Naive B cell (primary cell): Measurements from ENCODE around the gene MUC13. TPM values are rescaled to one million over a fixed set of nuclear protein-coding genes. Genes with fewer than 3 reads are reported as not detected.
A peak's percentile ranks its signal among the peaks of the same experiment; 100 is the strongest.

Experiments
- ATAC-seq, 2 donors: fragments of 150-1000 bp; cut with Tn5 transposase; 2 replicates each; pipeline ENCODE4 v1.10.0; 2021; ENCODE audit warnings: low read depth in 2 of 2, mild to moderate bottlenecking in 2 of 2, moderate library complexity in 2 of 2
- DNase-seq: peaks from one replicate; pipeline ENCODE4 v3.0.0; 2022
- H3K27ac Mint-ChIP-seq, 6 donors: one replicate each; pipeline ENCODE4 v1.8.0; 2020 to 2022; ENCODE audit warnings: mild to moderate bottlenecking in 6 of 6, mixed read lengths in 6 of 6, moderate library complexity in 5 of 6, inconsistent platforms in 2 of 6
- H3K27me3 Mint-ChIP-seq, 3 donors: one replicate each; pipeline ENCODE4 v1.8.0; 2021 to 2022; ENCODE audit warnings: mixed read lengths in 3 of 3, mild to moderate bottlenecking in 1 of 3
- H3K36me3 Mint-ChIP-seq, 2 donors: one replicate each; pipeline ENCODE4 v1.8.0; 2020 to 2022; ENCODE audit warnings: mixed read lengths in 2 of 2, inconsistent platforms in 1 of 2, mild to moderate bottlenecking in 1 of 2
- H3K4me1 Mint-ChIP-seq, 3 donors: one replicate each; pipeline ENCODE4 v1.8.0; 2020 to 2022; ENCODE audit warnings: mixed read lengths in 3 of 3, inconsistent platforms in 1 of 3, mild to moderate bottlenecking in 1 of 3, moderate library complexity in 1 of 3
- H3K4me3 Mint-ChIP-seq, 8 donors: one replicate each; pipeline ENCODE4 v1.8.0; 2020 to 2022; ENCODE audit warnings: mild to moderate bottlenecking in 8 of 8, mixed read lengths in 8 of 8, moderate library complexity in 8 of 8, inconsistent platforms in 2 of 8
- H3K9me3 Mint-ChIP-seq, 7 donors: one replicate each; pipeline ENCODE4 v1.8.0; 2020 to 2022; ENCODE audit warnings: mixed read lengths in 7 of 7, mild to moderate bottlenecking in 5 of 7, inconsistent platforms in 2 of 7, moderate library complexity in 1 of 7
- polyA plus RNA-seq, 6 donors: library from polyadenylated mRNA; unstranded; fragments of 300-500 nt; fragmentation: Illumina TruSeq; gene quantifications; one replicate each; pipeline ENCODE4 v1.2.3, GENCODE V29; 2021; ENCODE audit warnings: low read depth in 6 of 6

MUC13 gene
- polyA plus RNA-seq, 6 donors from 2014 or later = not detected

- Mint-ChIP-seq H3K9me3 (peaks cover 0 to 2% (median 0%) of the 10 kb centered on the region in 7 donors), H3K36me3 (no peaks in the 10 kb centered on the region), H3K4me3 (peak overlapping the region; percentile 58 to 85 (median 72)), H3K4me1 (peaks cover 0 to 6% (median 4%) of the 10 kb centered on the region in 3 donors), H3K27ac (peak overlapping the region in 1 of 6 donors; percentile 53), H3K27me3 (peaks cover 50 to 84% (median 65%) of the 10 kb centered on the region in 3 donors)
- DNase-seq (no peak), ATAC-seq (no peak)
Measured at GRCh38 chr3:124885466-124886167, 48.9 kb downstream of the MUC13 start.

DNA sequence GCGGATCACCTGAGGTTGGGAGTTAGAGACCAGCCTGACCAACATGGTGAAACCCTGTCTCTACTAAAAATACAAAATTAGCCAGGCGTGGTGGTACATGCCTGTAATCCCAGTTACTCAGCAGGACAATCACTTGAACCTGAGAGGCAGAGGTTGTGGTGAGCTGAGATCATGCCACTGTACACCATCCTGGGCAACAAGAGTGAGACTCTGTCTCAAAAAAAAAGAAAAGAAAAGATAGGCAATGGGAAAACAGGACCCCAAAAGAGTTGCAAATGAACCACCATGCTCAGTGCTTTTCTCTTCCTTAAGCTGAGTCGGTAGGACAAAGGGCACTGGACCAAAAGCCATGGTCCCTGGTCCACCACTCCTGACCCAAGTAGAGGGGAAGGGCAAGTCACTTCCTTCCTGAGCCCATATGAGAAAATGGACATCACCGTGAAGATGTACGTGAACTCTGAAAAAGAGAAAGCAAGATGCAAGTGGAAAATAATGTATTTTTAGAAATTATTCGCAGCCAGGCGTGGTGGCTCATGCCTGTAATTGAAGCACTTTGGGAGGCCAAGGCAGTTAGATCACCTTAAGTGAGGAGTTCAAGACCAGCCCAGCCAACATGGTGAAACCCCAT lies 50.0 kb downstream of the MUC13 start:
- H3K4me3 Mint-ChIP-seq = peak overlapping the region in 6 of 8 donors; percentile 12 to 74 (median 38)
- ATAC-seq (no peak), DNase-seq (no peak)
- peaks cover 0 to 6% (median 4%) of the 10 kb centered on the region in 3 donors for H3K4me1 Mint-ChIP-seq
- H3K27ac Mint-ChIP-seq = no peak overlapping the region
- no peaks in the 10 kb centered on the region for H3K36me3 Mint-ChIP-seq
- peaks cover 0 to 2% (median 0%) of the 10 kb centered on the region in 7 donors for H3K9me3 Mint-ChIP-seq
- H3K27me3 Mint-ChIP-seq = peaks cover 56 to 81% (median 59%) of the 10 kb centered on the region in 3 donors

DNA sequence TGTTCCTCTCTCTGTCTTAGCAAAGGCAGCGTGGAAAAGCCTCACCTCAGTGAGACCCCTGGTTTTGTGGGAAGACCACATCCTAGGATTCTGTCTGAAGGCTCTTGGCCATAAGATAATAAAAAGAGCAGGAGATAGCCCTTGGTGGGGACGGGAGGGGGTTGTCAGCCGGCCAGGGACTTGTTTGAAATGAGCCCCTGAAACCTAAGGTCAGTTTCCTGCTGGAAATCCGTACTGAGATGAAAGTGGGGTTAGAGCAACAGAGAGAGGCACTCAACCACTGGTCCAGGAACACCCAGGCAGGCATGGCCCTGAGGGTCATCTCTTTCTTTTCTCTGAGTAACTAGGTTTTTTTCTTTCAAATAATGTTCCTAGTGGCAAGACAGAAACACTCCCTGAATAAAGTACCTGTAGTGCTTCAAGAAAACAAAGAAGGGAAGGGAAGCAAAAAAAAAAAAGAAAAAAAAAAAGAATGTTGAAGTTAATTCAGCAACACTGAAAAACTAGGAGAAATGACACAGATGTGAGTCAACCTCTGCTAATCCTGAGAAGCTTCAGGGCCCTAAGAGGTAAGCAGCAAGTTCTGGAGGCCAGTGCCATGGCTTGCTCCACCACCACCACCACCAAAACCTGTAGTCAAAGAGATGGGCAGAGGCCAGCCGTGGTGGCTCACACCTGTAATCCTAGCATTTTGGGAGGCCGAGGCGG lies 50.6 kb downstream of the MUC13 start:
- no peak for DNase-seq
- Mint-ChIP-seq H3K36me3 (no peaks in the 10 kb centered on the region), H3K4me3 (peak overlapping the region in 2 of 8 donors; percentile 16 to 74), H3K27me3 (peaks cover 55 to 81% (median 59%) of the 10 kb centered on the region in 3 donors), H3K9me3 (peaks cover 0 to 2% (median 0%) of the 10 kb centered on the region in 7 donors), H3K27ac (no peak overlapping the region), H3K4me1 (peaks cover 0 to 7% (median 6%) of the 10 kb centered on the region in 3 donors)
- no peak for ATAC-seq

GRCh38 chr3:124882816-124883747 lies 51.5 kb downstream of the MUC13 start:
- Mint-ChIP-seq H3K4me1 (peaks cover 0 to 7% (median 6%) of the 10 kb centered on the region in 3 donors), H3K27ac (no peak overlapping the region), H3K4me3 (peak overlapping the region in 1 of 8 donors; percentile 74), H3K9me3 (peaks cover 0 to 2% (median 0%) of the 10 kb centered on the region in 7 donors), H3K27me3 (peaks cover 52 to 77% (median 54%) of the 10 kb centered on the region in 3 donors), H3K36me3 (no peaks in the 10 kb centered on the region)
- DNase-seq (no peak), ATAC-seq (no peak)

DNA sequence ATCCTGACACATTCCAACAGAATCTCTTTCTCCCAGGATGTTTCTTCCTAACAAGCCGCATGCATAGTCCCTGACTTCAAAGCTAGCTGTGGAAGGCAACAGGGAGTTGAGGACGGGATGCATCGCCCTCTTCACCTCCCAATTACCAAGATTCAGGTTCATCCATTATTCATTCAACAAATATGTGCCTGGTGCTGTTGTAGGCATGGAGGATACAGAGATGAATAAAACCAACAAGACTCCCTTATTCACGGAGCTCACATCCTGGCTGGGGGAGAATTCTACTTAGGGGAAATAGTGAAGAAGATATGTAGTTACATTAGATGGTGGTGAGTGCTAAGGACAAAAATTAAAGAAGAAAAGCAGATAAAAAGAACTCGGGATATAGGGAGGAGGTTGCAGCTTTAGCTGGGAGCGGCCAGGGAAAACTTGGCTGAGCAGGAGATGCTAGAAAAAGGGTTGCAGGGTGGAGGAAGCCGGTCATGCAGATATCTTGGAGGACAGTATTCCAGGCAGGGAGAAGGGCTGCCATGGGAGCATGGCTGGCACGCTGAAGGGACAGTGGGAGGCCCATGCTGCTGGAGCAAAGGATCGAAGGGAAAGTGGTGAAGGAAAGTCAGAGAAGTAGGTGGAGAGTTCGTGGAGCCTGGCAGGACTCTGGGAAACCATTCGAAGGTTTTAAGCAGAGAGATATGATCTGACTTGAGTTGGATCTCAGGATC lies 52.4 kb downstream of the MUC13 start:
- Mint-ChIP-seq H3K27ac (no peak overlapping the region), H3K4me3 (peak overlapping the region in 1 of 8 donors; percentile 17), H3K27me3 (peaks cover 44 to 68% (median 53%) of the 10 kb centered on the region in 3 donors), H3K36me3 (no peaks in the 10 kb centered on the region), H3K9me3 (peaks cover 0 to 2% (median 0%) of the 10 kb centered on the region in 7 donors), H3K4me1 (peaks cover 0 to 7% (median 6%) of the 10 kb centered on the region in 3 donors)
- DNase-seq = no peak
- ATAC-seq = no peak

- Mint-ChIP-seq H3K36me3 (no peaks in the 10 kb centered on the region), H3K27ac (no peak overlapping the region), H3K4me3 (no peak overlapping the region), H3K27me3 (peaks cover 29 to 51% (median 44%) of the 10 kb centered on the region in 3 donors), H3K9me3 (peaks cover 0 to 2% (median 0%) of the 10 kb centered on the region in 7 donors), H3K4me1 (peaks cover 0 to 3% (median 0%) of the 10 kb centered on the region in 3 donors)
- ATAC-seq (no peak), DNase-seq (no peak)
Measured at GRCh38 chr3:124879337-124879680, 55.2 kb downstream of the MUC13 start.

GRCh38 chr3:124878561-124879336 lies 55.8 kb downstream of the MUC13 start:
- peaks cover 0 to 2% (median 0%) of the 10 kb centered on the region in 7 donors for H3K9me3 Mint-ChIP-seq
- H3K4me3 Mint-ChIP-seq = no peak overlapping the region
- peaks cover 23 to 46% (median 39%) of the 10 kb centered on the region in 3 donors for H3K27me3 Mint-ChIP-seq
- DNase-seq = no peak
- ATAC-seq = no peak
- peaks cover 0 to 3% (median 0%) of the 10 kb centered on the region in 3 donors for H3K4me1 Mint-ChIP-seq
- H3K36me3 Mint-ChIP-seq = no peaks in the 10 kb centered on the region
- H3K27ac Mint-ChIP-seq = peak overlapping the region in 1 of 6 donors; percentile 29

DNA sequence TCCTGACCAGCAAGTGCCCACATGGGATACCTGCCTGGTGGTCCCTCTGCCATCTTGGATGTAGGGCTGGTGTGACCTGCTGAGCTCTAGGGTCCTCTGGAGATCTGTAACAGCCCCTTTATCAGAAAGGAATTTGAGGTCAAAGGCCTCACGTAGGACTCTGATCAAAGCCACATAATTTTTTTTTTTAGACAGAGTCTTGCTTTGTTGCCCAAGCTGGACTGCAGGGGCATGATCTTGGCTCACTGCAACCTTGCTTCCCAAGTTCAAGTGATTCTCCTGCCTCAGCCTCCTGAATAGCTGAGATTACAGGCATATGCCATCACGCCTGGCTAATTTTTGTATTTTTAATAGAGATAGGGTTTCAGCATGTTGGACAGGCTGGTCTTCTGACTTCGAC lies 56.9 kb downstream of the MUC13 start:
- ATAC-seq (no peak), DNase-seq (no peak)

GRCh38 chr3:124876401-124876878 lies 58.1 kb downstream of the MUC13 start:
- no peaks in the 10 kb centered on the region for H3K36me3 Mint-ChIP-seq
- H3K9me3 Mint-ChIP-seq = no peaks in the 10 kb centered on the region
- no peak for DNase-seq
- peaks cover 0 to 3% (median 0%) of the 10 kb centered on the region in 3 donors for H3K4me1 Mint-ChIP-seq
- ATAC-seq = no peak
- H3K27me3 Mint-ChIP-seq = peaks cover 22 to 29% (median 23%) of the 10 kb centered on the region in 3 donors
- no peak overlapping the region for H3K4me3 Mint-ChIP-seq
- peak overlapping the region in 1 of 6 donors; percentile 64 for H3K27ac Mint-ChIP-seq

More for the DNA sequence above, 56.9 kb downstream of the MUC13 start:
- no peaks in the 10 kb centered on the region for H3K36me3 Mint-ChIP-seq
- H3K4me1 Mint-ChIP-seq = peaks cover 0 to 3% (median 0%) of the 10 kb centered on the region in 3 donors
- H3K4me3 Mint-ChIP-seq = no peak overlapping the region
- H3K9me3 Mint-ChIP-seq = peaks cover 0 to 2% (median 0%) of the 10 kb centered on the region in 7 donors
- no peak overlapping the region for H3K27ac Mint-ChIP-seq
- peaks cover 28 to 35% (median 32%) of the 10 kb centered on the region in 3 donors for H3K27me3 Mint-ChIP-seq

GRCh38 chr3:124873226-124873625 lies 61.3 kb downstream of the MUC13 start:
- no peak for ATAC-seq
- H3K36me3 Mint-ChIP-seq = no peaks in the 10 kb centered on the region

DNA sequence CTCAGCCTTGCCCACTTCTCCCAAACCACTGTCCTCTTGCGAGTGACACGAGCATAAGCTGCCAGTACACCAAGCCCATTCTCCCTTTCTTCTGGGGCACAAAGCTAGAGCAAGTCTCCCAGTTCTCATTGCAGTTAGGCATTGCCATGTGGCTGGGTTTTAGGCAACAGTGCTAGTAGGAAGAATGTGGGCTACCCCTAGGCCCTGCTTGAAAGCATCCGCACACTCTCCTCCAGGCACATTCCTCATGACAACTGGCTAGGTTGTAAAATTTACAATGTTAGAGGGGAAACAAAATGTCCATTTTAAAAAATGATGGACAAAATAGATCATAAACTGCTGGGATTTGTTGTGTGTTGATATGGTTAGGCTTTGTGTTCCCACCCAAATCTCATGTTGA lies 67.0 kb downstream of the MUC13 start:
- Mint-ChIP-seq H3K27me3 (peaks cover 13 to 47% (median 28%) of the 10 kb centered on the region in 3 donors), H3K4me3 (no peak overlapping the region), H3K36me3 (no peaks in the 10 kb centered on the region), H3K27ac (peak overlapping the region in 1 of 6 donors; percentile 21), H3K4me1 (no peaks in the 10 kb centered on the region), H3K9me3 (peaks cover 0 to 1% (median 0%) of the 10 kb centered on the region in 7 donors)
- ATAC-seq (no peak), DNase-seq (no peak)

More at GRCh38 chr3:124873226-124873625, 61.3 kb downstream of the MUC13 start:
- Mint-ChIP-seq H3K9me3 (peaks cover 0 to 1% (median 0%) of the 10 kb centered on the region in 7 donors), H3K27ac (no peak overlapping the region), H3K27me3 (peaks cover 10 to 26% (median 25%) of the 10 kb centered on the region in 3 donors), H3K4me3 (no peak overlapping the region), H3K4me1 (no peaks in the 10 kb centered on the region)
- no peak for DNase-seq
